HEK293T (cell line): ENCODE results near the gene ZNF750.

Experiments used
- CTCF ChIA-PET: fragments of 350-600 bp; formaldehyde crosslinking; extraction: SDS; loops from one replicate; lab custom pipeline; 2021; ENCODE audit warnings: antibody characterized with exemption, inconsistent platforms; lab: Yijun Ruan, JAX
- POLR2A ChIA-PET: fragments of 350-600 bp; formaldehyde crosslinking; extraction: SDS; loops from one replicate; lab custom pipeline; 2020; ENCODE audit warnings: antibody characterized with exemption, inconsistent platforms; lab: Yijun Ruan, JAX
- DNase-seq: peaks from one replicate; pipeline ENCODE4 v3.0.0; 2012; ENCODE audit warnings: mixed read lengths; ENCODE audit errors: extremely low spot score
- ARNT ChIP-seq: fragments of 450-650 bp; IDR thresholded peaks from 2 replicates; pipeline ENCODE4 v1.6.1; 2017; ENCODE audit warnings: mild to moderate bottlenecking
- BHLHE40 ChIP-seq: fragments of 450-650 bp; IDR thresholded peaks from 2 replicates; pipeline ENCODE4 v1.6.1; 2016; ENCODE audit warnings: mild to moderate bottlenecking, moderate library complexity, borderline replicate concordance
- CTBP1 ChIP-seq: fragments of 450-650 bp; IDR thresholded peaks from 2 replicates; pipeline ENCODE4 v1.6.1; 2016; ENCODE audit warnings: borderline replicate concordance
- ELF4 ChIP-seq: fragments of 450-650 bp; IDR thresholded peaks from 2 replicates; pipeline ENCODE4 v1.6.1; 2017; ENCODE audit warnings: antibody characterized with exemption
- FOXA1 ChIP-seq: fragments of 450-650 bp; IDR thresholded peaks from 2 replicates; pipeline ENCODE4 v1.6.1; 2016; ENCODE audit warnings: mild to moderate bottlenecking
- FOXK2 ChIP-seq: fragments of 450-650 bp; IDR thresholded peaks from 2 replicates; pipeline ENCODE4 v1.6.1; 2016; ENCODE audit warnings: mild to moderate bottlenecking
- FOXM1 ChIP-seq: fragments of 450-650 bp; IDR thresholded peaks from 2 replicates; pipeline ENCODE4 v1.6.1; 2017; ENCODE audit warnings: mild to moderate bottlenecking, borderline replicate concordance
- HDGF ChIP-seq: fragments of 450-650 bp; IDR thresholded peaks from 2 replicates; pipeline ENCODE4 v1.6.1; 2017; ENCODE audit warnings: antibody characterized with exemption, borderline replicate concordance
- L3MBTL2 ChIP-seq: fragments of 450-650 bp; conservative IDR thresholded peaks from 2 replicates; pipeline ENCODE4 v1.6.1; 2016; ENCODE audit warnings: mild to moderate bottlenecking
- LEF1 ChIP-seq: fragments of 450-650 bp; IDR thresholded peaks from 2 replicates; pipeline ENCODE4 v1.6.1; 2017; ENCODE audit warnings: mild to moderate bottlenecking, borderline replicate concordance
- NFRKB ChIP-seq: fragments of 450-650 bp; IDR thresholded peaks from 2 replicates; pipeline ENCODE4 v1.6.1; 2016; ENCODE audit warnings: mild to moderate bottlenecking, moderate library complexity
- PKNOX1 ChIP-seq: fragments of 450-650 bp; IDR thresholded peaks from 2 replicates; pipeline ENCODE4 v1.6.1; 2016
- SP1 ChIP-seq: fragments of 450-650 bp; IDR thresholded peaks from 2 replicates; pipeline ENCODE4 v1.6.1; 2017
- SUZ12 ChIP-seq: fragments of 450-650 bp; IDR thresholded peaks from 2 replicates; pipeline ENCODE4 v1.6.1; 2016; ENCODE audit warnings: mild to moderate bottlenecking
- TARDBP ChIP-seq: fragments of 450-650 bp; IDR thresholded peaks from 2 replicates; pipeline ENCODE4 v1.6.1; 2016
- ZNF384 ChIP-seq: fragments of 450-650 bp; IDR thresholded peaks from 2 replicates; pipeline ENCODE4 v1.6.1; 2016

The ZNF750 gene

GRCh38 chr17:82816358-82816757 is 23.5 kb downstream of the ZNF750 start:
- CTCF ChIA-PET = no interaction called here
- POLR2A ChIA-PET = no interaction called here
- TF ChIP-seq PKNOX1 (no peak), HDGF (no peak), TARDBP (no peak), FOXM1 (no peak), CTBP1 (no peak), BHLHE40 (no peak), SUZ12 (no peak), FOXK2 (no peak), NFRKB (no peak), LEF1 (no peak), SP1 (no peak), ARNT (no peak), ELF4 (no peak), L3MBTL2 (no peak)
- DNase-seq = no peak

GRCh38 chr17:82815790-82816305 is 24.0 kb downstream of the ZNF750 start:
- ChIA-PET POLR2A (no interaction called here), CTCF (no interaction called here)
- TF ChIP-seq PKNOX1 (peak; percentile 71), ZNF384 (0 out of 2 replicates have a peak, but pooled peaks have one; percentile 10), FOXM1 (no peak)
- DNase-seq = no peak

GRCh38 chr17:82815354-82815753 is 24.5 kb downstream of the ZNF750 start:
- ChIA-PET CTCF (no interaction called here), POLR2A (no interaction called here)
- TF ChIP-seq FOXA1 (no peak), L3MBTL2 (no peak), ZNF384 (no peak), NFRKB (no peak), TARDBP (no peak), CTBP1 (no peak)
- no peak for DNase-seq

GRCh38 chr17:82814834-82815233 is 25.0 kb downstream of the ZNF750 start:
- POLR2A ChIA-PET = no interaction called here
- DNase-seq = no peak
- CTCF ChIA-PET = no interaction called here
- no peak for TF ChIP-seq HDGF

- ChIA-PET CTCF (interaction anchor here (0.6 kb wide), 2 partner anchors 31 to 183 kb away, joined by 3 to 6 read pairs; no protein-coding TSS in a partner anchor), POLR2A (no interaction called here)
- TF ChIP-seq PKNOX1 (no peak), FOXA1 (no peak), HDGF (no peak), ZNF384 (no peak), LEF1 (no peak), SP1 (no peak), FOXK2 (no peak), CTBP1 (no peak), ARNT (no peak), FOXM1 (no peak)
- no peak for DNase-seq
Measured at GRCh38 chr17:82813299-82814051, 26.3 kb downstream of the ZNF750 start.

GRCh38 chr17:82812601-82813000 is 27.2 kb downstream of the ZNF750 start:
- ChIA-PET CTCF (interaction anchor here (0.6 kb wide), 1 partner anchor 31 kb away, joined by 3 read pairs; no protein-coding TSS in a partner anchor), POLR2A (no interaction called here)
- TF ChIP-seq ELF4 = no peak
- no peak for TF ChIP-seq HDGF
- no peak for TF ChIP-seq FOXM1
- TF ChIP-seq NFRKB = no peak
- no peak for TF ChIP-seq CTBP1
- TF ChIP-seq PKNOX1 = no peak
- DNase-seq = no peak

- no peak for DNase-seq
- TF ChIP-seq NFRKB (no peak), HDGF (no peak), ELF4 (no peak), ZNF384 (no peak), SP1 (no peak), TARDBP (no peak)
- ChIA-PET POLR2A (no interaction called here), CTCF (no interaction called here)
Measured at GRCh38 chr17:82812058-82812457, 27.8 kb downstream of the ZNF750 start.
